ENCODE data around the gene STARD7. TPM values are rescaled to one million over a fixed set of nuclear protein-coding genes. Genes with fewer than 3 reads are reported as not detected.

The STARD7 gene
- total and polyA plus RNA-seq, 2 experiments from 2014 or later: 72.2 to 222 TPM

GRCh38 chr2:96195410-96196066, 13.1 kb downstream of the STARD7 start:
- no peaks in the 10 kb centered on the region for H3K27me3 ChIP-seq (ENCODE audit: insufficient read depth)
- no peak overlapping the region for H3K4me3 Mint-ChIP-seq
- H3K79me2 ChIP-seq (replicated peaks; ENCODE audit: insufficient read depth): peaks cover 73% of the 10 kb centered on the region
- no peak overlapping the region for H3K27ac Mint-ChIP-seq
- TF ChIP-seq STAT1 (IDR thresholded peaks at IDR 0.05; ENCODE audit: unreplicated experiment) (no peak), ETS1 (IDR thresholded peaks at IDR 0.05) (no peak), CTCF (conservative IDR thresholded peaks at IDR 0.05; ENCODE audit: low read depth in 2 of 2) (no peak), ZNF462 (CRISPR knock-in tag; IDR thresholded peaks at IDR 0.05) (no peak)
- no peaks in the 10 kb centered on the region for H3F3A ChIP-seq (replicated peaks; ENCODE audit: low read depth)
- peaks cover 46% of the 10 kb centered on the region for H3K36me3 Mint-ChIP-seq (ENCODE audit: low read depth)
- ATAC-seq (no peak), DNase-seq (ENCODE audit: low spot score) (no peak)
- H3K27me3 Mint-ChIP-seq (ENCODE audit: insufficient read depth, low read depth, poor library complexity): peaks cover 2% of the 10 kb centered on the region
- no peak overlapping the region for H3K4me3 ChIP-seq
- H4K20me1 ChIP-seq (replicated peaks; ENCODE audit: insufficient read depth): peaks cover 72% of the 10 kb centered on the region
- H3K9me2 ChIP-seq (ENCODE audit: insufficient read depth): no peaks in the 10 kb centered on the region
- no peak overlapping the region for H2AFZ ChIP-seq
- H3K27ac ChIP-seq (ENCODE audit: low read depth): no peak overlapping the region
- peaks cover 45% of the 10 kb centered on the region for H3K36me3 ChIP-seq (ENCODE audit: insufficient read depth)
- no peaks in the 10 kb centered on the region for H3K9me3 Mint-ChIP-seq
- peaks cover 9% of the 10 kb centered on the region for H3K4me1 ChIP-seq (ENCODE audit: insufficient read depth)
- H3K4me2 ChIP-seq: no peak overlapping the region
- H3K4me1 Mint-ChIP-seq: peaks cover 16% of the 10 kb centered on the region
